GM18870 (cell line): ENCODE data around the gene GDI2.

Experiments used
- ATAC-seq: cut with Tn5 transposase; IDR thresholded peaks from one replicate; pipeline ENCODE4 v1.9.1; 2021; ENCODE audit warnings: moderate library complexity; ENCODE audit not compliant: unreplicated experiment

GDI2 gene

DNA sequence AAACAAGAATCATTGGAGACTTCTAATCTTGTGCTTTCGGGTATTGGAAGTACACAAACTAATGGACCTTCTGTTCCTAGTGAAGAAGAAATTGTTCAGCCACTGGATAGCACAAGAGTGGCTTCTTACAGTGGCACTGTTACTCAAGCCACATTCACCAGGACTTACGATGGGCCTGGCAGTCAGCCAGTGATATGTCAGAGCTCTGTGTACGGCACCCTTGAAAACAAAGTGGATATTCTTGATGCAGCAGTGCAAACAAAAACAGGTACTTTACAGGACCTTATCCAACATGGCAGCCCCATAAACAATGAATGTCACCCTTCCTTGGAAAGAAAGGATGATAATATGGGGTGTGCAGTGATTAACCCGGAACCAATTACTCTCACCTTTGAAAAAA lies 67.0 kb downstream of the GDI2 start:
- ATAC-seq: no peak

DNA sequence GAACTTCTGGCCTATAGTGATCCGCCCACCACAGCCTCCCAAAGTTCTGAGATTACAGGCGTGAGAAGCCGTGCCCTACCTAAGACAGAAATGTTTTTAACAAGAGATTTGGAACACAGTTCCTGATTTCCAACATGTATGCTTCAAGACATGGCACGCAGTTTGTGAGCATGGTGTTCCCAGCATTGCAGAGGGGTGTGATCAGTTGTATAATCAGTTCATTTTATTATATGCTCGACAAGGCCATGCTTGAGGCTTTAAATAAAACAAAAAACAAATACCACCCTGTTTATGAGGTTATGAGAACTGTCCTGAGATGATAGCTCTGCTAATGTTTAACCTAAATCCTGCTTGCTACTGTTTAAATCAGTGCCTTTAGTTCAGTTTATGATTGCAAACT lies 68.4 kb downstream of the GDI2 start:
- ATAC-seq: no peak

DNA sequence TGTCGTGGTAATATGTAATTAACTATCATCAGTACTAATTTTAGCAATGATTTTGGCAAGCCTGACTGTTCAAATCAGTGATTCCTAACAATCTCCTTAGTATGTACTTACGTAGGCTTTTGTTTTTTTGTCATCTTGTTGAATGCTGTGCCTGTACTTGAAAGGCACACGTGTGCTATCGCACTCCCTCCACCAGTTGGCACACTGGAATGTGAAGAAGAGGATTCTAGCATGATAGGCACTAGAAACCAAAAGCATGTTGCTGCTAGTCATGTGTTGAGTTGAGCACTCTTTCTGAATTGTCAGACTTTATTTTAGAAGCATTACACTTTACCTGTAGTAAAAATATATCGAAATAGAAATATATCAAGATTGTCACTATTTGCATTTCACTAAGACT lies 69.5 kb downstream of the GDI2 start:
- ATAC-seq: no peak

DNA sequence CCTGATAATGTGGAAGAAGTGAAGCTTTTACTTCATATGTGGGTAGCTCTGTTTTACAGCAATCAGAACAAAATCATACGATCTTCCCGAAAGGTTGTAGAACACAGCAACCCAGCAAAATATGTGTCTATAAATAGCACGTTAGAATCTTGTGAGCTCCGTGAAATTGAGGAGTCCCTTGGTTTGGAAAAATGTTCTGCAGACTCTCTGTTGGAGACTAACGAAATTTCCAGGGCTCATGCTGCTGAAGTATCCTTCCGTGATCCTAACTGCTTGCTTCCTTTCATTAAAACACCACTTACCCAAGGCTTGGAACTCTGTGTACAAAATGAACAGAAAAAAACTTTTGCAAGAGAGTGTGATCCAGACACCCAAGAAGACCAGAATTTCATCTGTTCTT lies 71.1 kb downstream of the GDI2 start:
- ATAC-seq: no peak

DNA sequence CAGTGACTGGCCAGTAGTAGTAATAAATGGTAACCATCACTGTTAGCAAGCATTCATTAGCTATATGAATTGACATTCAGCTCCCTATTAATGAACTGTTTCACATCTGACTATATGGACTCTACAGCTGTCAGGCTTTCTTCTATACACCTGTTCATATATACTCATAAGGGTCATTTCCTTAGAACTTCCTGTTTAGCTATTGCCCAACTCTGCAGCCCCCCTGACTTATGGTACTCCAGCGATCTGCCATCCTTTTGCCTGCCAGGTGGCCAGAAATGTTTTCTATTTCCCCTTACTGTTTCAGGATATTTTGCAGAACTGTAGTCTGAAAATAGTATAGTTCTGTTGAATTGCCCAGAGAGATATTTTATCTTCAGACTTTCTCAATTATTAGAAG lies 72.0 kb downstream of the GDI2 start:
- no peak for ATAC-seq

DNA sequence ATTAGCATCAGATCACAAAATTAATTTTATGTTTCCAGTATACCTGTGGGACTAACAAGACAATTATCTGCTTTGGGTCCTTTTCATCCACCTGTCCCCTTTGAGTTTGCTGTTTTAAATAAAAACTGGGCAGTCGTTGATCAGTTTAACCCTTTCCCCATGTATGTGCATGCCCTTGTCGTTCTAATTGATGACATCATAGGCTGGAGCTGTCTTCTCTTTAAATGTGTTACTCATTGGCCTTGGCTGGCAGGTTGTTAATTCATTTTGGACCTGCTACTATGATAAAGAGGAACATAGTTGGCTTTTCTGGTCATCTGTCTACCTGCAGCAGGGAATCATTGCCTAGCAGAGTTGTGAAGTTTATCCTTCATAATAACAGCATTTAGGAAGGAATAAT lies 74.8 kb downstream of the GDI2 start:
- ATAC-seq: no peak

DNA sequence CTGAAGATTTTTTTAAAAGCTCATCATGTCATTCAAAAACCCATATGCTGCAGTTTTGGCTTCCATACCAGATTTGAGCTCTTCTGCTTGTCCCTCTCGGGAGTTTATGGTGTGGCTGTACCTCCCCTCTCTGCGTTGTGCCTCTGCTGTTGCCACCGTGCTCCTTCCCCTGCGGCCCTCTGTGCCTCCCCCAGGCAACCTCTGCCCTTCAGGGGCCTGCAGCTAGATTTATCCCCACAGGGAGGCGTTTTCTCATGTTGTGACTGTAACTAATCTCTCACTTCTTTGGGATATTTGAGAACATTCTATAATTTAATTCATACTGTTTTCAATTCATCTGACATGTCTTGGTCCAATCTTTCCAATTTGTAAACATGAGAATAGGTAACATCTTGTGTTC lies 75.9 kb downstream of the GDI2 start:
- ATAC-seq: no peak

DNA sequence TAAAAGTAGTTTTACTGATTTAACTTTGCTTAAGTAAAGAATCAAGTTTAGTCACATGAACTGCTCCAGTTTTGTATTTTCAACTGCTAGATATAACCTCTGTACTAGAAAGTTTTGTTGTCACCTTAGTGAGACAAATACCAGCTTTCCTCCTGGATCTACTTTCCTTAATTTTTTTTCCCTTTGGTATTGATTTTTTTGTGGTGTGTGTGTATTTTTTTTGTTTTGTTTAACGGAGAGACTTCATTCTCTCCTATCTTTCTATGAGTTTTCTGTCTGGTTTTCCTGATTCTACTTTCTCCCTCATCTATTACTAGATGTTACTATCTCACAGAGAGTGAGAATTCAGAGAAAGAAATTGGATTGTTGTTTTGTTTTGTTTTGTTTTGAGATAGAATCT lies 76.6 kb downstream of the GDI2 start:
- ATAC-seq: no peak

DNA sequence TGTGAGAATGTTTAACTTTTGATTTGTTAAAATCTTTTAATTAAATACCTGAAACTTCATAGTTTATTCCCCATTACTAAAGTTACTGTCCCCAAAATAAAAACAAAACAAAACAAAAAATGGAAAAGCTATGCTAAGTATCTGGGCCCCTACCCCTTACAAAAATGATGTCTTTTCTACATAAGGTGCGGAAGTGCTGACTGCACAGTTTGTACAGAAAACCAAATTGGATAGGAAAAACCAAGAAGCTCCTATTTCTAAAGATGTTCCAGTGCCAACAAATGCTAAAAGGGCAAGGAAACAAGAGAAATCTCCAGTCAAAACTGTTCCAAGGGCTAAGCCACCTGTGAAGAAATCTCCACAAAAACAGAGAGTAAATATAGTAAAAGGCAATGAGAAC lies 78.1 kb downstream of the GDI2 start:
- no peak for ATAC-seq

DNA sequence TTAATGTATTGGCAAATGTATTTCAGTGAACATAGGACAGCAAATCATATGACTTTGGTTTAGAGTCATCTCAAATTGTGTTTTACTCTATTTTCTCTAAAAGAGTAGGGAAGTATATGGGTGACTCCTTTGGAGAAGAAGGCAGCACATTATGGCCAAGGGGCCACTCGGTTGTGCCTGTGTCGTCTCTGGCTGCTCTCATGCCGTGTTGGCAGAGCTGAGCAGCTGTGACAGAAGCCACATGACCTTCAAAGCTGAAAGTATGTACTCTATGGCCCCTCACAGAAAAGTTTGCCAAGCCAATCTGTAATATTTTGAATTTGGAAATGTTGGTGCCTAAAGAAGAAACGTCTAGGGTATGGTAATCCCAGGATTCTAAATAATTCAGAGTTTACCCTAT lies 81.1 kb downstream of the GDI2 start:
- no peak for ATAC-seq

DNA sequence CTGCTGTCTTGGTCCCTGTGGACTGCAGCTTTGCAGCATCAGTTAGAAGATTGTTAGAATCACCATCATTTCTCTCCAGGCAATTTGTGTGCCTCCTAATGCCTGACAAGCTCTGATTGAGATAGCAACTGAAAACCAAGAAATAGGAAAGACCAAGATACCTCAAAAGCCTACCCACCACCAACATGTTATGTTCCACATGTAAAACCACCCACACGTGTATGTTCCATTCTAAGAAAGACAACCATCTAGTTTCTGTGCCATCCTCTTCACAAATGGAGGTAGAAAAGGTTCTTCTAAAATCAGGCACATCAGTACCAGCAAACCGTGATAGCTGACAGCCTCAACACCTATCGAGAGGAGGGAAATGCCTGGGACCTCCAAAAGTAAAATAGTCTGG lies 81.7 kb downstream of the GDI2 start:
- ATAC-seq: no peak

DNA sequence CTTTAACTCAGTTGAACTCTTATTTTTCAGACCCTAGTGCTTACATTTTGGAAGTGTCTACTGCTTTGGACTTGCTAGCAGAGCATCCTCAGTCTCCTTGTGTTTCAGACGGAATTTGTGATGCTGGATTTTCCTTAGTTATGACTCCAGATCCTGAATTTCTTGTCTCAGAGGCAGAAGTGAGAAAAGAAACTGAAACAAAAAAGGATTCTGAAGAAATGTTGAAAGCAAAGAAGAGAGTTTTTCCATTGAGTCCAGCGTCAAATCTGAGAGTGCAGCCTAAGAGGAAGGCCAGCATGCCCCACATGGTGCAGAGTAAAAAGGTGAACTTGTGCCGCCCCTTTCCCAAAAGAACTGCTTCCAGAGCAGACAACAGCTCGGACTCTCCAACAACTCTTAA lies 82.5 kb downstream of the GDI2 start:
- ATAC-seq: no peak

DNA sequence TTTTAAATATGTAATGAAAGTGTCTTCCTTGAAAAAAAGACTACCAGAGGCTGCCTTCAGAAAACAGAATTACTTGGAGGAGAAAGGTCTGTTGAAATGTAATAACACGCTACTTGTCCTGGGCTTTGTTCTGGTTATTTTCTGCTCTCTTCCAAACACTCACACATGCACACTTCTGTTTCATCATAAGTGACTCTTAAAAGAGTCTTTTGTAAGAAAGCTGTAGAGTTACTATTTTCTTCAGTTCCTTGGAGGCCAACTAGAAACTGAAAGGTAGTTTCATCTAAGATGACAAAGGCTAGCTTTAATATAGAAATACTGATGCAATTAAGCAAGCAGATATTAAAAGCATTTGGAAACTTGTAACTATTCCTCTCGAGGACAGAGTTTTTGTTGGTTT lies 89.5 kb downstream of the GDI2 start:
- no peak for ATAC-seq

DNA sequence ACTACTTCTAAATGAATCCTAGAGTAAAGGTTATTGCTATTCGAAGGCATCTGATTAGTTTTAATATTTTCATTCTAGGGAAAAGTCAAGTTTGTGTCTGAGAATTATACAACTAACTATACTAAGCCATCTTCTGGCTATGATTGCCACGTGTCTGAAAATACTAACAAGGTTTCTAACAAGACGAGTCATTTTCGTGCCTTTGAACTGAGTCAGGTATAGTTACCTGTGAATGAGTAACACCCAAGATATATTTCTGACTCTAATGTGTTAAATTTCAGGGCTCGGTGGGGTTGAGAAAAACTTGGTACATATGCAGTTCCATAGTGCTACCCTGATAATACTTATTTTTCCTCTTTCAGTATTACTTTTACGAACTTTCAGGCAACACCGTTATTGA lies 93.1 kb downstream of the GDI2 start:
- no peak for ATAC-seq

DNA sequence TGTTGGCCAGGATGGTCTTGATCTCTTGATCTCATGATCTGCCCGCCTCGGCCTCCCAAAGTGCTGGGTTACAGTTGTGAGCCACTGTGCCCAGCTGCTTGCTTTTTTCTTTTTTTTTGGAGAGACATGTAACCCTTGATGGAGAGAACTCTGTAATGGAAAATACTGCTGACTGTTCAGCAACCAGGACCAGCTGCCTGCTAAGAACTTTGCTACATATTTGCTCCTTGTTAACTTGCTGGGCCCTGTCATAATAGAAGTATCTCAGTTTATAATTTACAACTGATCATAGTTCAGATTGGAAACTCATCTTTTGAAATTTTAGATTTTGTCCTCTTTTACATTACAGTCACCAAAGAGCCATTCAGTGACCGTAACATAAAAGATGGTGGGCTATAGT lies 93.7 kb downstream of the GDI2 start:
- ATAC-seq: no peak
